HG03108 (cell line): ENCODE results near the gene PTPRA.

Source experiments
- ATAC-seq: cut with Tn5 transposase; IDR thresholded peaks from one replicate; pipeline ENCODE4 v1.9.1; 2021; ENCODE audit warnings: moderate library complexity; ENCODE audit not compliant: unreplicated experiment

PTPRA gene

GRCh38 chr20:3085571-3086072 lies 212.3 kb downstream of the PTPRA start:
- ATAC-seq: no peak

DNA sequence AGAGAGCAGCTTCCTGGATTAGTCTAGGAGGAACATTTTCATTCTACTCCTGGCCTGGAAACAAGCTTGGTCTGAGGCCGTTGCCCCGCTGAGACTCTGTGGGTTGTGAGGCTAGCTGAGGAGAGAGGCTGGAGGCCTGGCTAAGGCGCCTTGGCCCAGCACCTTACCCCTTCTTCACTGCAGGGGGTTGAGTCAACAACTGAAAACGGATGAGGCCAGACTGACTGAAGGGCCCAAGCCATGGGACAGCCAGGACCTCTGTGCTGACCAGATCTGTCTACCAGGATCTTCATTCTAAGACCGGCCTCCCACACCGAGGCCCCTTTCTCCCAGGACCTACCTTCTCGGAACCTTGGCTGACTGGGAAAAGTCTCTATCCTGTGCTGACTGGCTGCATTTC lies 214.8 kb downstream of the PTPRA start:
- ATAC-seq: no peak
